HCT116 (cell line): Measurements from ENCODE around the gene BMX. TPM values are rescaled to one million over a fixed set of nuclear protein-coding genes. Genes with fewer than 3 reads are reported as not detected.

Source experiments
- ATAC-seq: fragments of 200-7000 bp; cut with Tn5 transposase; 2 replicates; pipeline ENCODE4 v1.9.1; 2020; ENCODE audit warnings: mild to moderate bottlenecking, moderate library complexity
- BruUV-seq: library from RNA; stranded (reverse); fragments of 400-500 nt; replicated peaks from 2 replicates; lab custom pipeline; 2021; lab: Mats Ljungman, UMichigan
- CTCF ChIA-PET: fragments of 300-600 bp; sonication (Branson Sonifier 250); formaldehyde crosslinking; loops from one replicate; lab custom pipeline; 2021; ENCODE audit warnings: antibody characterized with exemption; lab: Charles Lee
- POLR2A ChIA-PET: fragments of 300-600, 350-600 bp; sonication (Branson Sonifier 250); formaldehyde crosslinking; loops from one replicate; lab custom pipeline; 2021; ENCODE audit warnings: antibody characterized with exemption; lab: Charles Lee
- RAD21 ChIA-PET, 2 experiments: fragments of 300-600 bp; sonication (Branson Sonifier 250); formaldehyde crosslinking; loops; one replicate each; lab custom pipeline; 2023; ENCODE audit warnings: low total read pairs in 2 of 2; ENCODE audit not compliant: uncharacterized antibody in 2 of 2, unreplicated experiment in 2 of 2, low non-redundant PET in 1 of 2; lab: Charles Lee
- DNase-seq: peaks from one replicate; pipeline ENCODE4 v3.0.0-alpha.2; 2010; ENCODE audit warnings: low read depth, low spot score
- H2AFZ ChIP-seq: fragments of 200-600 bp; shearing (Covaris generic), sonication (generic); 2 replicates; pipeline ENCODE4 v1.6.1; 2017; ENCODE audit warnings: low read depth, mixed run types, mixed read lengths, antibody characterized with exemption, low read length; ENCODE audit not compliant: poor library complexity, severe bottlenecking
- H3K27ac ChIP-seq: 2 replicates; pipeline ENCODE4 v1.5.1; 2012; ENCODE audit warnings: low read depth, low read length
- H3K27me3 ChIP-seq: fragments of 200-600 bp; sonication (generic); 2 replicates; pipeline ENCODE4 v1.6.1; 2016; ENCODE audit warnings: mixed run types, low read length, mixed read lengths; ENCODE audit not compliant: insufficient read depth
- H3K36me3 ChIP-seq, 2 experiments: fragments of 200-500 bp in 1 of 2; fragments of 200-600 bp in 1 of 2; sonication (Bioruptor generic) in 1 of 2; sonication (generic) in 1 of 2; 2 replicates each; pipeline versions ENCODE4 v1.5.1 to v1.6.1; 2014 to 2016; ENCODE audit warnings: low read length in 2 of 2, inconsistent platforms in 1 of 2, mixed read lengths in 1 of 2, mixed run types in 1 of 2; ENCODE audit not compliant: insufficient read depth in 2 of 2, control insufficient read depth in 1 of 2
- H3K4me1 ChIP-seq, 2 experiments: fragments of 200-600 bp in 1 of 2; sonication (generic) in 1 of 2; 2 replicates each; pipeline versions ENCODE4 v1.5.1 to v1.6.1; 2012 to 2017; ENCODE audit warnings: low read length in 2 of 2, inconsistent platforms in 1 of 2, mild to moderate bottlenecking in 1 of 2, mixed read lengths in 1 of 2, mixed run types in 1 of 2, moderate library complexity in 1 of 2; ENCODE audit not compliant: insufficient read depth in 2 of 2, control insufficient read depth in 1 of 2
- H3K4me2 ChIP-seq: fragments of 200-600 bp; sonication (generic); 2 replicates; pipeline ENCODE4 v1.6.1; 2017; ENCODE audit warnings: mixed run types, low read length, mixed read lengths
- H3K4me3 ChIP-seq, 2 experiments: fragments of 200-600 bp in 1 of 2; sonication (generic) in 1 of 2; replicated peaks in 1 of 2; 2 replicates each; pipeline ENCODE4 v1.5.1; 2011 to 2016; ENCODE audit warnings: low read length in 2 of 2, control low read depth in 1 of 2, low read depth in 1 of 2, mild to moderate bottlenecking in 1 of 2, mixed read lengths in 1 of 2, mixed run types in 1 of 2
- H3K79me2 ChIP-seq: fragments of 200-600 bp; sonication (generic); 2 replicates; pipeline ENCODE4 v1.6.1; 2017; ENCODE audit warnings: mild to moderate bottlenecking, mixed run types, low read length, moderate library complexity, mixed read lengths; ENCODE audit not compliant: insufficient read depth
- H3K9ac ChIP-seq: fragments of 200-600 bp; sonication (generic); 2 replicates; pipeline ENCODE4 v1.6.1; 2016; ENCODE audit warnings: low read length, mixed read lengths
- H3K9me2 ChIP-seq: fragments of 200-600 bp; sonication (generic), shearing (Covaris generic); 2 replicates; pipeline ENCODE4 v1.6.1; 2017; ENCODE audit warnings: mixed run types, mild to moderate bottlenecking, moderate library complexity; ENCODE audit not compliant: insufficient read depth
- H3K9me3 ChIP-seq, 2 experiments: fragments of 200-500 bp in 1 of 2; fragments of 200-600 bp in 1 of 2; sonication (Bioruptor generic) in 1 of 2; sonication (generic) in 1 of 2; 2 replicates each; pipeline ENCODE4 v1.6.1; 2014 to 2017; ENCODE audit warnings: low read length in 2 of 2, mixed read lengths in 2 of 2, inconsistent platforms in 1 of 2, low read depth in 1 of 2, mild to moderate bottlenecking in 1 of 2, mixed run types in 1 of 2, moderate library complexity in 1 of 2; ENCODE audit not compliant: control insufficient read depth in 1 of 2, insufficient read depth in 1 of 2
- H4K20me1 ChIP-seq: fragments of 200-600 bp; sonication (generic), shearing (Covaris generic); 2 replicates; pipeline ENCODE4 v1.6.1; 2017; ENCODE audit warnings: mixed run types, mild to moderate bottlenecking, moderate library complexity; ENCODE audit not compliant: insufficient read depth
- CBX3 ChIP-seq: IDR thresholded peaks from 2 replicates; pipeline ENCODE4 v1.6.1; 2012; ENCODE audit warnings: low read depth
- CEBPB ChIP-seq: IDR thresholded peaks from 2 replicates; pipeline ENCODE4 v1.6.1; 2012; ENCODE audit warnings: low read depth
- EGR1 ChIP-seq: IDR thresholded peaks from 2 replicates; pipeline ENCODE4 v1.6.1; 2012; ENCODE audit warnings: low read depth
- ELF1 ChIP-seq: IDR thresholded peaks from 2 replicates; pipeline ENCODE4 v1.6.1; 2012; ENCODE audit warnings: low read depth, borderline replicate concordance
- EZH2 ChIP-seq: fragments of 200-600 bp; sonication (generic); IDR thresholded peaks from 2 replicates; pipeline ENCODE4 v1.6.1; 2017; ENCODE audit warnings: antibody characterized with exemption, mixed run types
- EZH2phosphoT487 ChIP-seq: fragments of 200-600 bp; IDR thresholded peaks from 2 replicates; pipeline ENCODE4 v1.6.1; 2018; ENCODE audit warnings: antibody characterized with exemption, borderline replicate concordance
- JUND ChIP-seq: IDR thresholded peaks from 2 replicates; pipeline ENCODE4 v1.6.1; 2012
- POLR2A ChIP-seq: IDR thresholded peaks from 2 replicates; pipeline ENCODE4 v1.7.0; 2011; ENCODE audit warnings: borderline replicate concordance; ENCODE audit not compliant: insufficient read depth, insufficient read length; ENCODE audit errors: extremely low read depth
- POLR2AphosphoS5 ChIP-seq: IDR thresholded peaks from 2 replicates; pipeline ENCODE4 v1.6.1; 2011; ENCODE audit warnings: mild to moderate bottlenecking, low read depth, low read length, moderate library complexity
- RAD21 ChIP-seq: IDR thresholded peaks from 2 replicates; pipeline ENCODE4 v1.6.1; 2012; ENCODE audit warnings: low read depth, mild to moderate bottlenecking
- SIN3A ChIP-seq: IDR thresholded peaks from 2 replicates; pipeline ENCODE4 v1.6.1; 2012; ENCODE audit warnings: low read depth
- SP1 ChIP-seq: IDR thresholded peaks from 2 replicates; pipeline ENCODE4 v1.6.1; 2012; ENCODE audit warnings: low read depth
- SRF ChIP-seq: IDR thresholded peaks from 2 replicates; pipeline ENCODE4 v1.6.1; 2012; ENCODE audit warnings: low read depth
- TCF7L2 ChIP-seq: IDR thresholded peaks from 2 replicates; pipeline ENCODE4 v1.7.0; 2011; ENCODE audit warnings: borderline replicate concordance, inconsistent platforms; ENCODE audit not compliant: insufficient read depth, insufficient read length; ENCODE audit errors: extremely low read depth
- YY1 ChIP-seq: IDR thresholded peaks from 2 replicates; pipeline ENCODE4 v1.6.1; 2011; ENCODE audit warnings: low read length, low read depth, moderate library complexity, mild to moderate bottlenecking; ENCODE audit not compliant: insufficient replicate concordance; ENCODE audit errors: extremely low read depth
- ZFX ChIP-seq: fragments of 450-650 bp; IDR thresholded peaks from 2 replicates; pipeline ENCODE4 v1.6.1; 2017
- ZNF274 ChIP-seq: fragments of 200-500 bp; sonication (Bioruptor generic); IDR thresholded peaks from 2 replicates; pipeline ENCODE4 v1.6.1; 2014; ENCODE audit warnings: mild to moderate bottlenecking, low read depth, low read length, inconsistent platforms
- intact Hi-C: fragments of 100-400 bp; cut with micrococcal nuclease; formaldehyde crosslinking; loops from 2 replicates; pipeline ENCODE4 v1.10.0; 2022
- total RNA-seq: library from RNA; stranded (reverse); gene quantifications from one replicate; pipeline ENCODE4 v1.2.1, GENCODE V29; 2021; ENCODE audit not compliant: unreplicated experiment
- TF ChIP-seq, protein P1 (sequence below): IDR thresholded peaks from 2 replicates; pipeline ENCODE4 v1.6.1; 2011; ENCODE audit warnings: mild to moderate bottlenecking, low read length, moderate library complexity; ENCODE audit not compliant: insufficient replicate concordance; ENCODE audit errors: extremely low read depth
- TF ChIP-seq, protein P2 (sequence below): IDR thresholded peaks from 2 replicates; pipeline ENCODE4 v1.6.1; 2012; ENCODE audit warnings: low read depth
- TF ChIP-seq, protein P3 (sequence below): IDR thresholded peaks from 2 replicates; pipeline ENCODE4 v1.6.1; 2012

Gene BMX
- total RNA-seq, 1 experiment from 2014 or later: not detected

DNA sequence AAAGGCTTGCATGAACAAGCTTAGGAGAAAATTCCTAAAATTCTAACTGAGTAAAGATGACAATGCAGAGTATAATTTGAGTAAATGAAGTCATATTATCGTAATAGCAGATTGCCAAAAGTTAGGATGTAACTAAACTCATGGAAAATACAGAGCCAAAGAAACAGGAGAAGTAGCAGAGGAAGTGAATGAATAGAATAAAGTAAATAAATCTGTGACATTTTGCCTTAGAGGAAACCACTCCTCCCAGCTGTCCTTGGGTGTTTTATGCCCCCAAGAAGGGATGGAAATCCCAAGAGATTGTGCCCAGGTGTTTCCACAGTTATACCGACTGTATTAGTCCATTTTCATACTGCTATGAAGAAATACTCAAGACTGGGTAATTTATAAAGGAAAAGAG is 1.9 kb upstream of the BMX start:
- ChIA-PET RAD21 (interaction anchor here in 1 of 2 experiments (0.7 kb wide), 1 partner anchor 142 kb away, joined by 5 read pairs; no protein-coding TSS in a partner anchor), POLR2A (no interaction called here), CTCF (no interaction called here)
- H3K9me3 ChIP-seq: no peaks in the 10 kb centered on the region
- peaks cover 0 to 3% of the 10 kb centered on the region in 2 experiments; a peak in 1 of 4 replicates for H3K4me1 ChIP-seq
- H3K36me3 ChIP-seq: no peaks in the 10 kb centered on the region
- no peaks in the 10 kb centered on the region for H3K9me2 ChIP-seq
- H3K4me2 ChIP-seq: no peak overlapping the region
- no TSS peak for BruUV-seq
- no peak overlapping the region for H3K4me3 ChIP-seq
- no peak overlapping the region for H3K9ac ChIP-seq
- H3K79me2 ChIP-seq: no peaks in the 10 kb centered on the region
- no peak for ATAC-seq
- no peaks in the 10 kb centered on the region for H4K20me1 ChIP-seq
- intact Hi-C loops: loop anchor here (1.0 to 10.0 kb wide), 2 partner anchors 67 to 146 kb away; no protein-coding TSS in a partner anchor
- H3K27ac ChIP-seq: no peak overlapping the region
- H3K27me3 ChIP-seq: no peaks in the 10 kb centered on the region
- no peak overlapping the region for H2AFZ ChIP-seq
- TF ChIP-seq JUND: no peak
- TF ChIP-seq TCF7L2: no peak
- no peak for TF ChIP-seq SP1
- no peak for TF ChIP-seq ELF1
- TF ChIP-seq ZFX: no peak
- no peak for TF ChIP-seq SRF
- TF ChIP-seq, protein P1, sequence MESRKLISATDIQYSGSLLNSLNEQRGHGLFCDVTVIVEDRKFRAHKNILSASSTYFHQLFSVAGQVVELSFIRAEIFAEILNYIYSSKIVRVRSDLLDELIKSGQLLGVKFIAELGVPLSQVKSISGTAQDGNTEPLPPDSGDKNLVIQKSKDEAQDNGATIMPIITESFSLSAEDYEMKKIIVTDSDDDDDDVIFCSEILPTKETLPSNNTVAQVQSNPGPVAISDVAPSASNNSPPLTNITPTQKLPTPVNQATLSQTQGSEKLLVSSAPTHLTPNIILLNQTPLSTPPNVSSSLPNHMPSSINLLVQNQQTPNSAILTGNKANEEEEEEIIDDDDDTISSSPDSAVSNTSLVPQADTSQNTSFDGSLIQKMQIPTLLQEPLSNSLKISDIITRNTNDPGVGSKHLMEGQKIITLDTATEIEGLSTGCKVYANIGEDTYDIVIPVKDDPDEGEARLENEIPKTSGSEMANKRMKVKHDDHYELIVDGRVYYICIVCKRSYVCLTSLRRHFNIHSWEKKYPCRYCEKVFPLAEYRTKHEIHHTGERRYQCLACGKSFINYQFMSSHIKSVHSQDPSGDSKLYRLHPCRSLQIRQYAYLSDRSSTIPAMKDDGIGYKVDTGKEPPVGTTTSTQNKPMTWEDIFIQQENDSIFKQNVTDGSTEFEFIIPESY: no peak
- TF ChIP-seq POLR2A: no peak
- TF ChIP-seq, protein P2, sequence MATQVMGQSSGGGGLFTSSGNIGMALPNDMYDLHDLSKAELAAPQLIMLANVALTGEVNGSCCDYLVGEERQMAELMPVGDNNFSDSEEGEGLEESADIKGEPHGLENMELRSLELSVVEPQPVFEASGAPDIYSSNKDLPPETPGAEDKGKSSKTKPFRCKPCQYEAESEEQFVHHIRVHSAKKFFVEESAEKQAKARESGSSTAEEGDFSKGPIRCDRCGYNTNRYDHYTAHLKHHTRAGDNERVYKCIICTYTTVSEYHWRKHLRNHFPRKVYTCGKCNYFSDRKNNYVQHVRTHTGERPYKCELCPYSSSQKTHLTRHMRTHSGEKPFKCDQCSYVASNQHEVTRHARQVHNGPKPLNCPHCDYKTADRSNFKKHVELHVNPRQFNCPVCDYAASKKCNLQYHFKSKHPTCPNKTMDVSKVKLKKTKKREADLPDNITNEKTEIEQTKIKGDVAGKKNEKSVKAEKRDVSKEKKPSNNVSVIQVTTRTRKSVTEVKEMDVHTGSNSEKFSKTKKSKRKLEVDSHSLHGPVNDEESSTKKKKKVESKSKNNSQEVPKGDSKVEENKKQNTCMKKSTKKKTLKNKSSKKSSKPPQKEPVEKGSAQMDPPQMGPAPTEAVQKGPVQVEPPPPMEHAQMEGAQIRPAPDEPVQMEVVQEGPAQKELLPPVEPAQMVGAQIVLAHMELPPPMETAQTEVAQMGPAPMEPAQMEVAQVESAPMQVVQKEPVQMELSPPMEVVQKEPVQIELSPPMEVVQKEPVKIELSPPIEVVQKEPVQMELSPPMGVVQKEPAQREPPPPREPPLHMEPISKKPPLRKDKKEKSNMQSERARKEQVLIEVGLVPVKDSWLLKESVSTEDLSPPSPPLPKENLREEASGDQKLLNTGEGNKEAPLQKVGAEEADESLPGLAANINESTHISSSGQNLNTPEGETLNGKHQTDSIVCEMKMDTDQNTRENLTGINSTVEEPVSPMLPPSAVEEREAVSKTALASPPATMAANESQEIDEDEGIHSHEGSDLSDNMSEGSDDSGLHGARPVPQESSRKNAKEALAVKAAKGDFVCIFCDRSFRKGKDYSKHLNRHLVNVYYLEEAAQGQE: no peak
- no peak for TF ChIP-seq RAD21
- no peak for TF ChIP-seq CBX3
- TF ChIP-seq EGR1: no peak
- no peak for TF ChIP-seq ZNF274
- no peak for TF ChIP-seq EZH2
- TF ChIP-seq CEBPB: no peak
- TF ChIP-seq, protein P3, sequence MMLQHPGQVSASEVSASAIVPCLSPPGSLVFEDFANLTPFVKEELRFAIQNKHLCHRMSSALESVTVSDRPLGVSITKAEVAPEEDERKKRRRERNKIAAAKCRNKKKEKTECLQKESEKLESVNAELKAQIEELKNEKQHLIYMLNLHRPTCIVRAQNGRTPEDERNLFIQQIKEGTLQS: no peak
- TF ChIP-seq YY1: no peak
- no peak for TF ChIP-seq SIN3A
- TF ChIP-seq POLR2AphosphoS5: no peak
- no peak for TF ChIP-seq EZH2phosphoT487
- TF ChIP-seq, all 23 proteins: peak for 0
- no peak for DNase-seq
